HCT116 (cell line): ENCODE data around the gene CCNL2.

ENCODE experiments used
- CEBPB ChIP-seq: IDR thresholded peaks from 2 replicates; pipeline ENCODE4 v1.6.1; 2012; ENCODE audit warnings: low read depth
- EGR1 ChIP-seq: IDR thresholded peaks from 2 replicates; pipeline ENCODE4 v1.6.1; 2012; ENCODE audit warnings: low read depth
- ELF1 ChIP-seq: IDR thresholded peaks from 2 replicates; pipeline ENCODE4 v1.6.1; 2012; ENCODE audit warnings: low read depth, borderline replicate concordance
- EZH2 ChIP-seq: fragments of 200-600 bp; sonication (generic); IDR thresholded peaks from 2 replicates; pipeline ENCODE4 v1.6.1; 2017; ENCODE audit warnings: antibody characterized with exemption, mixed run types
- FOSL1 ChIP-seq: IDR thresholded peaks from 2 replicates; pipeline ENCODE4 v1.6.1; 2012; ENCODE audit warnings: low read depth
- POLR2A ChIP-seq: IDR thresholded peaks from 2 replicates; pipeline ENCODE4 v1.7.0; 2011; ENCODE audit warnings: borderline replicate concordance; ENCODE audit not compliant: insufficient read depth, insufficient read length; ENCODE audit errors: extremely low read depth
- SIN3A ChIP-seq: IDR thresholded peaks from 2 replicates; pipeline ENCODE4 v1.6.1; 2012; ENCODE audit warnings: low read depth
- TF ChIP-seq, protein P1 (sequence below), 3 experiments: fragments of 200-600 bp in 1 of 3; sonication (generic) in 1 of 3; IDR thresholded peaks in 2 of 3; conservative IDR thresholded peaks in 1 of 3; 2 replicates each; pipeline ENCODE4 v1.5.1; 2012 to 2017; ENCODE audit warnings: low read depth in 2 of 3, low read length in 2 of 3, antibody characterized with exemption in 1 of 3, borderline replicate concordance in 1 of 3, control low read depth in 1 of 3, mild to moderate bottlenecking in 1 of 3, mixed read lengths in 1 of 3, mixed run types in 1 of 3, moderate library complexity in 1 of 3; ENCODE audit not compliant: insufficient read depth in 1 of 3
- TF ChIP-seq, protein P2 (sequence below): IDR thresholded peaks from 2 replicates; pipeline ENCODE4 v1.6.1; 2012; ENCODE audit warnings: low read depth

DNA sequence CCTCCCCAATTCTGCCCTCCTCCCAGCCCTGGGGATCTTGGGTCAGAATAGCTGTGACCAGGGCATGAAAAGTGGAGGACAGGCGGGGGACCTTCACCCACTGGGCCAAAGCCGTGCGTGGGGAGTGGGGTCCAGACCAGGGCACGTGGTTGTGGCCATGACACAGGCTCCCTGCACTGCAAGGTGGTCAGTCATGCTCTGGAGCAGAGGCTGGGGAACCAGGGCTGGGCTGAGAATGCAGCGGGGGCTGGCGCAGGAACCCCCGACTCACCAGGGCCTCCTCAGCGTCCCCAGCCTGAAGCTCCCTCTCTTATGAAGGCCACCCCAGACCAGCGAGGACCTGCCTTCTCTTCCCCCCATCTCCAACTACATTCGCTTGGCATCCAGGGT lies 52.6 kb downstream of the CCNL2 start:
- TF ChIP-seq, protein P1, sequence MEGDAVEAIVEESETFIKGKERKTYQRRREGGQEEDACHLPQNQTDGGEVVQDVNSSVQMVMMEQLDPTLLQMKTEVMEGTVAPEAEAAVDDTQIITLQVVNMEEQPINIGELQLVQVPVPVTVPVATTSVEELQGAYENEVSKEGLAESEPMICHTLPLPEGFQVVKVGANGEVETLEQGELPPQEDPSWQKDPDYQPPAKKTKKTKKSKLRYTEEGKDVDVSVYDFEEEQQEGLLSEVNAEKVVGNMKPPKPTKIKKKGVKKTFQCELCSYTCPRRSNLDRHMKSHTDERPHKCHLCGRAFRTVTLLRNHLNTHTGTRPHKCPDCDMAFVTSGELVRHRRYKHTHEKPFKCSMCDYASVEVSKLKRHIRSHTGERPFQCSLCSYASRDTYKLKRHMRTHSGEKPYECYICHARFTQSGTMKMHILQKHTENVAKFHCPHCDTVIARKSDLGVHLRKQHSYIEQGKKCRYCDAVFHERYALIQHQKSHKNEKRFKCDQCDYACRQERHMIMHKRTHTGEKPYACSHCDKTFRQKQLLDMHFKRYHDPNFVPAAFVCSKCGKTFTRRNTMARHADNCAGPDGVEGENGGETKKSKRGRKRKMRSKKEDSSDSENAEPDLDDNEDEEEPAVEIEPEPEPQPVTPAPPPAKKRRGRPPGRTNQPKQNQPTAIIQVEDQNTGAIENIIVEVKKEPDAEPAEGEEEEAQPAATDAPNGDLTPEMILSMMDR (IDR thresholded peaks at IDR 0.05 in 2 of 3, conservative IDR thresholded peaks at IDR 0.05 in 1 of 3; ENCODE audit: borderline replicate concordance in 1 of 3, insufficient read depth in 1 of 3, low read depth in 2 of 3, low read length in 2 of 3): no peak
- TF ChIP-seq CEBPB (no peak), FOSL1 (no peak), POLR2A (no peak), ELF1 (no peak), SIN3A (no peak), EZH2 (no peak), EGR1 (no peak)
- TF ChIP-seq, protein P2, sequence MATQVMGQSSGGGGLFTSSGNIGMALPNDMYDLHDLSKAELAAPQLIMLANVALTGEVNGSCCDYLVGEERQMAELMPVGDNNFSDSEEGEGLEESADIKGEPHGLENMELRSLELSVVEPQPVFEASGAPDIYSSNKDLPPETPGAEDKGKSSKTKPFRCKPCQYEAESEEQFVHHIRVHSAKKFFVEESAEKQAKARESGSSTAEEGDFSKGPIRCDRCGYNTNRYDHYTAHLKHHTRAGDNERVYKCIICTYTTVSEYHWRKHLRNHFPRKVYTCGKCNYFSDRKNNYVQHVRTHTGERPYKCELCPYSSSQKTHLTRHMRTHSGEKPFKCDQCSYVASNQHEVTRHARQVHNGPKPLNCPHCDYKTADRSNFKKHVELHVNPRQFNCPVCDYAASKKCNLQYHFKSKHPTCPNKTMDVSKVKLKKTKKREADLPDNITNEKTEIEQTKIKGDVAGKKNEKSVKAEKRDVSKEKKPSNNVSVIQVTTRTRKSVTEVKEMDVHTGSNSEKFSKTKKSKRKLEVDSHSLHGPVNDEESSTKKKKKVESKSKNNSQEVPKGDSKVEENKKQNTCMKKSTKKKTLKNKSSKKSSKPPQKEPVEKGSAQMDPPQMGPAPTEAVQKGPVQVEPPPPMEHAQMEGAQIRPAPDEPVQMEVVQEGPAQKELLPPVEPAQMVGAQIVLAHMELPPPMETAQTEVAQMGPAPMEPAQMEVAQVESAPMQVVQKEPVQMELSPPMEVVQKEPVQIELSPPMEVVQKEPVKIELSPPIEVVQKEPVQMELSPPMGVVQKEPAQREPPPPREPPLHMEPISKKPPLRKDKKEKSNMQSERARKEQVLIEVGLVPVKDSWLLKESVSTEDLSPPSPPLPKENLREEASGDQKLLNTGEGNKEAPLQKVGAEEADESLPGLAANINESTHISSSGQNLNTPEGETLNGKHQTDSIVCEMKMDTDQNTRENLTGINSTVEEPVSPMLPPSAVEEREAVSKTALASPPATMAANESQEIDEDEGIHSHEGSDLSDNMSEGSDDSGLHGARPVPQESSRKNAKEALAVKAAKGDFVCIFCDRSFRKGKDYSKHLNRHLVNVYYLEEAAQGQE: no peak
